Mucosa of descending colon (tissue), 3 donors: ENCODE results near the gene PIK3CA. TPM values are rescaled to one million over a fixed set of nuclear protein-coding genes. Genes with fewer than 3 reads are reported as not detected.

ENCODE experiments used
- ATAC-seq: fragments of 200-7000 bp; cut with Tn5 transposase; one replicate; pipeline ENCODE4 v1.9.1; 2020; ENCODE audit warnings: mild to moderate bottlenecking, moderate library complexity
- DNase-seq, 3 donors: peaks; one replicate each; pipeline ENCODE4 v3.0.0-alpha.2; 2020
- H3K36me3 ChIP-seq: fragments of 200-600 bp; one replicate; pipeline ENCODE4 v1.8.0; 2021; ENCODE audit warnings: low read depth, mild to moderate bottlenecking
- H3K4me1 ChIP-seq: fragments of 200-600 bp; one replicate; pipeline ENCODE4 v1.8.0; 2021; ENCODE audit warnings: low read depth, mild to moderate bottlenecking
- H3K4me3 ChIP-seq: fragments of 200-600 bp; one replicate; pipeline ENCODE4 v1.8.0; 2021; ENCODE audit warnings: mild to moderate bottlenecking
- H3K9me3 ChIP-seq: fragments of 200-600 bp; one replicate; pipeline ENCODE4 v1.8.0; 2021; ENCODE audit warnings: mild to moderate bottlenecking
- intact Hi-C, 2 donors: fragments of 100-400 bp; cut with DNase I in 1 of 2; cut with micrococcal nuclease in 1 of 2; formaldehyde crosslinking; loops; one replicate each; pipeline versions ENCODE4 v1.11.0 to v1.11.1; 2022; cut with DNase I, micrococcal nuclease
- total RNA-seq, 3 donors: library from RNA; stranded (reverse); fragmentation: NEBNext Ultra II Directional in 2 of 3; extraction: Animal tissue kit (Norgen Biotek cat#: 25700) in 2 of 3; gene quantifications; one replicate each; pipeline versions ENCODE4 v1.2.1 to v1.2.4, GENCODE V29; 2021 to 2023
- TF ChIP-seq, protein P1 (sequence below): fragments of 200-600 bp; IDR thresholded peaks from one replicate; pipeline ENCODE4 v1.8.0; 2022; ENCODE audit warnings: antibody characterized with exemption, mild to moderate bottlenecking
- donor health status: DM: no; HTN: no; CAD: no; lungs with moderate emphysema.
- donor health status: DM: no; HTN: no; CAD: no.
- donor health status: DM: no; HTN: yes; CAD: no.

Gene PIK3CA
- total RNA-seq, 3 donors from 2014 or later: 16.5 to 30.6 (median 19.5) TPM

DNA sequence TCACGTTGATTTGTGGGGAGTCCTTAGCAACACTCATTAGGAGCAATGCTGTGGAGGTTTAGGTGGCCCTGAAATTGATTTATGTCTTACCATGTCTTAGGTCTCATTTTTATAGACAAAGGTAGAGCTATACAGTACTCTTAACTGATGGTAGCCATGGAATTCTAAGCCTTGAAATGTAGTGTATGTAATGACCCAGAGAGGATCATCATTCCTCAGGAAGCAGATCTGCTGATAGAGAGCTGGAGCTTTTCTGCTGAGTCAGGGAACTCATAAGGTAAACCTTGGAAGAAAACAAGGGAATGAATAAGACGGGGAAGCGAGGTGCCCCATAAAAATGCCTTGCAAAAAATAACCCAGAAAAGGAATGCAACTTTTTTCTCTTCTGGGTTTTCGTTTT lies 140.7 kb downstream of the PIK3CA start:
- ATAC-seq: no peak
- TF ChIP-seq, protein P1, sequence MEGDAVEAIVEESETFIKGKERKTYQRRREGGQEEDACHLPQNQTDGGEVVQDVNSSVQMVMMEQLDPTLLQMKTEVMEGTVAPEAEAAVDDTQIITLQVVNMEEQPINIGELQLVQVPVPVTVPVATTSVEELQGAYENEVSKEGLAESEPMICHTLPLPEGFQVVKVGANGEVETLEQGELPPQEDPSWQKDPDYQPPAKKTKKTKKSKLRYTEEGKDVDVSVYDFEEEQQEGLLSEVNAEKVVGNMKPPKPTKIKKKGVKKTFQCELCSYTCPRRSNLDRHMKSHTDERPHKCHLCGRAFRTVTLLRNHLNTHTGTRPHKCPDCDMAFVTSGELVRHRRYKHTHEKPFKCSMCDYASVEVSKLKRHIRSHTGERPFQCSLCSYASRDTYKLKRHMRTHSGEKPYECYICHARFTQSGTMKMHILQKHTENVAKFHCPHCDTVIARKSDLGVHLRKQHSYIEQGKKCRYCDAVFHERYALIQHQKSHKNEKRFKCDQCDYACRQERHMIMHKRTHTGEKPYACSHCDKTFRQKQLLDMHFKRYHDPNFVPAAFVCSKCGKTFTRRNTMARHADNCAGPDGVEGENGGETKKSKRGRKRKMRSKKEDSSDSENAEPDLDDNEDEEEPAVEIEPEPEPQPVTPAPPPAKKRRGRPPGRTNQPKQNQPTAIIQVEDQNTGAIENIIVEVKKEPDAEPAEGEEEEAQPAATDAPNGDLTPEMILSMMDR: no peak
- H3K4me3 ChIP-seq: no peak overlapping the region

DNA sequence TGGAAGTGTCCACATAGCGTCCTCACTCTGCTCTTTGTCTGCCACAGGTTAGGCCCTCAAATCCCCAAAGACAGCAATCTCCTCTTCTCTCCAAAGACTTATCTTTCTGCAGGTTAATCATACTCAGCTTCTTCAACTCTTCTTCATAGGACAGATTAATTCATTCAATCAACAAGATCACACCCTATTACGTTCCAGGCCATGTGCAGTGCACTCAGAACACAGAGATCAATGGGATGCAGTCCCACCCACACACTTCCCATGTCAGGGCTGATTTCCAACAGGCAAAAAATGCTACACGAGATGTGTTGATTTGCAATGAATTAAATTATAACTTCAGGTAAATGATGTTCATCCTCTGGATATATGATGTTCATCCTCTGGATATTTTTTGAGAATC lies 141.1 kb downstream of the PIK3CA start:
- TF ChIP-seq, protein P1: no peak
- DNase-seq (no peak), ATAC-seq (no peak)
- no peaks in the 10 kb centered on the region for H3K9me3 ChIP-seq
- H3K4me1 ChIP-seq: no peaks in the 10 kb centered on the region
- H3K36me3 ChIP-seq: no peaks in the 10 kb centered on the region
- no peak overlapping the region for H3K4me3 ChIP-seq
- intact Hi-C loops: no loop called here

More for the DNA sequence above, 140.7 kb downstream of the PIK3CA start:
- Histone ChIP-seq H3K4me1 (no peaks in the 10 kb centered on the region), H3K36me3 (no peaks in the 10 kb centered on the region), H3K9me3 (no peaks in the 10 kb centered on the region)
- no peak for DNase-seq
- intact Hi-C loops: no loop called here

Other genes with a start within 250 kb of the PIK3CA start
- 10 to 100 TPM in 1 of 3 donors, 1 to 10 TPM in 2; 9.3 to 22.2 (median 9.5) TPM for gene ZMAT3, start 76.5 kb upstream of the PIK3CA start, total RNA-seq
- 1 to 10 TPM; 2.1 to 2.7 (median 2.4) TPM for gene KCNMB3, start 102.8 kb downstream of the PIK3CA start, total RNA-seq
- 10 to 100 TPM; 18.4 to 41.2 (median 22.9) TPM for gene ZNF639, start 174.7 kb downstream of the PIK3CA start, total RNA-seq
- 10 to 100 TPM; 55.2 to 68.4 (median 61.8) TPM for gene MFN1, start 199.4 kb downstream of the PIK3CA start, total RNA-seq